Adipocyte (in vitro differentiated cells): ENCODE data around the gene BATF3.
"Not testable (repeated sequence)": the region's sequence is repeated elsewhere in the genome, so short reads cannot be mapped to it uniquely, and the experiment has no call there.

Source experiments
- DNase-seq: peaks from one replicate; pipeline ENCODE4 v3.0.0-alpha.2; 2015; ENCODE audit warnings: low read depth
- H3K27me3 ChIP-seq: replicated peaks from 2 replicates; pipeline ENCODE4 v1.7.0; 2013; ENCODE audit warnings: mild to moderate bottlenecking, low read length, moderate library complexity; ENCODE audit not compliant: control insufficient read depth, insufficient read depth
- H3K36me3 ChIP-seq: 2 replicates; pipeline ENCODE4 v1.7.0; 2013; ENCODE audit warnings: low read length, mild to moderate bottlenecking, moderate library complexity; ENCODE audit not compliant: control insufficient read depth, insufficient read depth, severe bottlenecking
- H3K4me1 ChIP-seq: 2 replicates; pipeline ENCODE4 v1.7.0; 2013; ENCODE audit warnings: mild to moderate bottlenecking, low read length, moderate library complexity; ENCODE audit not compliant: control insufficient read depth, insufficient read depth
- H3K4me3 ChIP-seq: 2 replicates; pipeline ENCODE4 v1.7.0; 2013; ENCODE audit warnings: mild to moderate bottlenecking, low read length, moderate library complexity
- H3K9ac ChIP-seq: 2 replicates; pipeline ENCODE4 v1.7.0; 2013; ENCODE audit warnings: mild to moderate bottlenecking, low read length, moderate library complexity
- H3K9me3 ChIP-seq: 2 replicates; pipeline ENCODE4 v1.7.0; 2013; ENCODE audit warnings: mild to moderate bottlenecking, low read length, moderate library complexity; ENCODE audit not compliant: control insufficient read depth

The BATF3 gene

GRCh38 chr1:212722270-212722957 is 22.8 kb upstream of the BATF3 start:
- H3K4me1 ChIP-seq = peaks cover 19% of the 10 kb centered on the region

GRCh38 chr1:212721388-212722247 is 22.0 kb upstream of the BATF3 start:
- Histone ChIP-seq H3K4me3 (no peak overlapping the region), H3K36me3 (no peaks in the 10 kb centered on the region), H3K9ac (no peak overlapping the region), H3K4me1 (peaks cover 11% of the 10 kb centered on the region), H3K9me3 (no peaks in the 10 kb centered on the region), H3K27me3 (no peaks in the 10 kb centered on the region)
- peak; percentile 54 for DNase-seq

More at GRCh38 chr1:212722270-212722957, 22.8 kb upstream of the BATF3 start:
- Histone ChIP-seq H3K9ac (no peak overlapping the region), H3K36me3 (no peaks in the 10 kb centered on the region), H3K27me3 (no peaks in the 10 kb centered on the region), H3K9me3 (no peaks in the 10 kb centered on the region), H3K4me3 (no peak overlapping the region)
- no peak for DNase-seq

DNA sequence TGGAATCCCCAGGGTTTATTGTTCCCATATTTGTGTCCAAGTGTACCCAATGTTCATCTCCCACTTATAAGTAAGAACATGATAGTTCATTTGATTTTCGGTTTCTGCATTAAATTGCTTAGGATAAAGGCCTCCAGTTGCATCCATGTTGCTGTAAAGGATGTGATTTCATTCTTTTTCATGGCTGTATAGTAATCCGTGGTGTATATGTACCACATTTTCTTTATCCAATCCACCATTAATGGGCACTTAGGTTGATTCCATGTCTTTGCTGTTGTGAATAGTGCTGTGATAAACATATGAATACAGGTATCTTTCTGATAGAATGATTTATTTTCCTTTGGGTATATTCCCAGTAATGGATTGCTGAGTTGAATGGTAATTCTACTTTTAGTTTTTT is 20.0 kb upstream of the BATF3 start:
- no peaks in the 10 kb centered on the region for H3K27me3 ChIP-seq
- peaks cover 10% of the 10 kb centered on the region for H3K4me1 ChIP-seq
- no peak for DNase-seq
- H3K9ac ChIP-seq = no peak overlapping the region
- no peaks in the 10 kb centered on the region for H3K36me3 ChIP-seq
- no peaks in the 10 kb centered on the region for H3K9me3 ChIP-seq
- no peak overlapping the region for H3K4me3 ChIP-seq

DNA sequence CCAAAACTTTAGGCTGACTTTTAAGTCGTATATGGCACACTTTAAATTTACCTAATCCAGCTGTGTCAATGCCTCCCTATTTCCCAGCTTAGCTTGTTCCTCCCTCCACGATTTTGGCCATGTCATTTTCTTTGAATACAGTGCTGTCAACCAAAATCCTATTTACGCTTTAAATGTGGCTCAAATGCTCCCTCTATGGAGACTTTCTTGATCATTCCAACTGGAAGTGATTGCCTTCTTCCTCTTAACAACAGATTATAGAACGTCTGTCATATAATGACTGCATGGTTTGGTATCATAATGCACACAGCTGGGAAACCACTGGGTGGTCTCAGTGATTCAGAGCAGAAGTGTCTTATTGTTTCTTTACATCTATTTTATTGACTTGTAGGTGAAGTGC is 18.9 kb upstream of the BATF3 start:
- no peaks in the 10 kb centered on the region for H3K27me3 ChIP-seq
- H3K4me3 ChIP-seq = no peak overlapping the region
- H3K36me3 ChIP-seq = no peaks in the 10 kb centered on the region
- H3K4me1 ChIP-seq = peaks cover 10% of the 10 kb centered on the region
- H3K9ac ChIP-seq = no peak overlapping the region
- H3K9me3 ChIP-seq = no peaks in the 10 kb centered on the region
- peak; percentile 25 for DNase-seq

DNA sequence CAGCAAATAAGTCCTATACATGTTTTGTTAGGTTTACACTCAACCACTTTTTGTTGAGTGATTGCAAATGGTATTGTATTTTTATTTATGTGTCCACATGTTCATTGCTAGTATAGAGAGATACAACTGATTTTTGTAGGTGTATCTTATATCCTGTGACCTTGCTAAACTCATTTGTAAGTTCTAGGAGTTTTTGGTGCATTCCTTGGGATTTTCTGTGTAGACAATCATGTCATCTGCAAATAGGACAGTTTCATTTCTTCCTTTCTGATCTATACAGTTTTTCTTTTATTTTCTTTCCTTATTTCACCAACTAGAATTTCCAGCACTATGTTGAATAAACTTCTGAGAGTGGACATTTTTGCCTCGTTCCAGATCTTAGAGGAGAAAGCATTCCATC is 16.5 kb upstream of the BATF3 start:
- no peaks in the 10 kb centered on the region for H3K27me3 ChIP-seq
- H3K4me3 ChIP-seq = no peak overlapping the region
- no peaks in the 10 kb centered on the region for H3K9me3 ChIP-seq
- H3K9ac ChIP-seq = no peak overlapping the region
- peaks cover under 1% of the 10 kb centered on the region for H3K4me1 ChIP-seq
- no peaks in the 10 kb centered on the region for H3K36me3 ChIP-seq
- no peak for DNase-seq

DNA sequence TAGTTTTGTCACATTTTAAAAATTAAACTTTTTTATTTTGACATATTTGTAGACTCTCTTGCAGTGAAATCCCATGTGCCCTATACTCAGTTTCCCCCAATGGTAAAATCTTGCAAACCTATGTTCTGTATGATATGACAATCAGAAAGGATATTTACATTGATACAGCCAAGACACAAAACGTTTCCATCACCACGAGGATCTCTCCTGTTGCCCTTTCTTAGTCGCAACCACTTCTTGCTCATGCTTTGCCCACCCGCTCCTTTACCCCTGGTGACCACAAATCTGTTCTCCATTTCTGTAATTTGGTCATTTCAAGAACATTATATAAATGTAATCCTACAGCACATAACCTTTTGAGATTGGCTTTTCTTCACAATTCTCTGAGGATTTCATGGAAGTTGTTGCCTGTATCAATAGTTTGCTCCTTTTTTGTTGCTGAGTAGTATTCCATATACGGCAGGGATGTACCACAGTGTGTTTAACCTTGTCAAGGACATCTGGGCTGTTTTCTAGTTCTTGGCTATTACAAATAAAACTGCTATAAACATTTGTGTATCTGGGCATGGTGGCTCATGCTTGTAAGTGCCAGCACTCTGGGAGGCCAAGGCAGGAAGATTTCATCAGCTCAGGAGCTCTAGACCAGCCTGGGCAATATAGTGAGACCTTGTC is 14.0 kb upstream of the BATF3 start:
- Histone ChIP-seq H3K4me3 (no peak overlapping the region), H3K36me3 (no peaks in the 10 kb centered on the region), H3K4me1 (no peaks in the 10 kb centered on the region), H3K27me3 (no peaks in the 10 kb centered on the region), H3K9me3 (no peaks in the 10 kb centered on the region), H3K9ac (no peak overlapping the region)
- DNase-seq = no peak

GRCh38 chr1:212712451-212713303 is 13.0 kb upstream of the BATF3 start:
- Histone ChIP-seq H3K9me3 (no peaks in the 10 kb centered on the region), H3K9ac (no peak overlapping the region), H3K36me3 (no peaks in the 10 kb centered on the region), H3K4me1 (no peaks in the 10 kb centered on the region), H3K27me3 (no peaks in the 10 kb centered on the region), H3K4me3 (no peak overlapping the region)
- peak; percentile 51 for DNase-seq

DNA sequence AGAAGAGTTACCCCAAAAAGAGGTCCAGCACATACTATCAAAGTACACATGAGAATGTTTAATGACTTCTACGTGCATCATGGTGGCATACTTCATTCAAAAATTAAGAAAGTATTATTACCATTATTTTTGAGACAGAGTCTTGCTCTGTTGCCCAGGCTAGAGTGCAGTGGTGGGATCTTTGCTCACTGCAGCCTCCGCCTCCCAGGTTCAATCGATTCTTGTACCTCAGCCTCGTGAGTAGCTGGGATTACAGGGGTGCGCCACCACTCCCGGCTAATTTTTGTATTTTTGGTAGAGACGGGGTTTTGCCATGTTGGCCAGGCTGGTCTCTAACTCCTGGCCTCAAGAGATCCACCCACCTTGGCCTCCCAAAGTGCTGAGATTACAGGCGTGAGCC is 12.3 kb upstream of the BATF3 start:
- H3K9ac ChIP-seq, H3K27me3 ChIP-seq, DNase-seq, H3K4me3 ChIP-seq, H3K4me1 ChIP-seq, H3K9me3 ChIP-seq, H3K36me3 ChIP-seq: not testable (repeated sequence)

DNA sequence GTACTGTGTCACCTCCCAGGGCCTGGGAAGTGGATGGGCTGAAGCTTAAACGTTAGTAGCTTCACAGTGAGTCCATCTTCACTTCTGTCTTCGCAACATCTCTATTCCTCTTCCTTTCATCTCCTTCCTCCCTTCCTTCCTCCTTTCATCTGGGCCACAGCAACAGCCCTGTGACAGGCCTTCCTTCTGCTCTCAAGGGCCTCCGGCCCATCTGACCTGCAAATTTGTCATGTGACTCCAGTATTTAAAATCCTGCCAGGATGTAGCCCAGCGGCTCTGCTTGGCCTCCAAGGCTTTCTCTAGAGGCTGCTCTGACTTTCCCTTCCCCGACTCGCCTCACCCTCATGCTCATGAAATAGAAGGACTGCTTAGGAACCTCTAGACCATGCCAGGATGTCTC is 10.9 kb upstream of the BATF3 start:
- no peaks in the 10 kb centered on the region for H3K36me3 ChIP-seq

GRCh38 chr1:212703991-212704564 is 4.4 kb upstream of the BATF3 start:
- Histone ChIP-seq H3K4me1 (peaks cover 9% of the 10 kb centered on the region), H3K36me3 (no peaks in the 10 kb centered on the region), H3K27me3 (no peaks in the 10 kb centered on the region), H3K4me3 (no peak overlapping the region), H3K9me3 (no peaks in the 10 kb centered on the region), H3K9ac (no peak overlapping the region)
- no peak for DNase-seq

More for the DNA sequence above, 10.9 kb upstream of the BATF3 start:
- Histone ChIP-seq H3K4me3 (no peak overlapping the region), H3K27me3 (no peaks in the 10 kb centered on the region), H3K9ac (no peak overlapping the region), H3K9me3 (no peaks in the 10 kb centered on the region), H3K4me1 (no peaks in the 10 kb centered on the region)
- no peak for DNase-seq
